Measurements from ENCODE around the gene BRIP1.
"Not testable (repeated sequence)": the region's sequence is repeated elsewhere in the genome, so short reads cannot be mapped to it uniquely, and the experiment has no call there.

Gene BRIP1

GRCh38 chr17:61827649-61828395 lies 35.5 kb downstream of the BRIP1 start:
- H3K9ac ChIP-seq (ENCODE audit: low read length): no peak overlapping the region
- no peak overlapping the region for H2BK5ac ChIP-seq (ENCODE audit: low read depth, low read length, poor library complexity)
- no peak for DNase-seq
- H3K23ac ChIP-seq (ENCODE audit: low read length): no peak overlapping the region
- H3K4me2 ChIP-seq (ENCODE audit: low read length): no peak overlapping the region
- H2BK12ac ChIP-seq (ENCODE audit: low read length): no peak overlapping the region
- WGBS (ENCODE audit: extremely low coverage, insufficient coverage, insufficient read length): no CpG with 5 or more reads among the region's 8 CpGs
- H3K27me3 ChIP-seq (ENCODE audit: insufficient read depth, low read length): no peaks in the 10 kb centered on the region
- no peak overlapping the region for H2BK120ac ChIP-seq (ENCODE audit: insufficient read depth, low read length, poor library complexity)
- H4K91ac ChIP-seq (ENCODE audit: low read depth, low read length): no peak overlapping the region
- no peaks in the 10 kb centered on the region for H3K79me1 ChIP-seq (ENCODE audit: low read length)
- no peak overlapping the region for H3K14ac ChIP-seq (ENCODE audit: low read length)
- no peak overlapping the region for H2AK5ac ChIP-seq (ENCODE audit: low read length)
- H4K8ac ChIP-seq (ENCODE audit: low read depth, low read length): no peak overlapping the region
- no peak overlapping the region for H3K27ac ChIP-seq (ENCODE audit: low read depth, low read length)
- H3K18ac ChIP-seq (ENCODE audit: low read length): no peak overlapping the region
- H3K4me3 ChIP-seq (ENCODE audit: low read depth, low read length): no peak overlapping the region
- H3K9me3 ChIP-seq (ENCODE audit: insufficient read depth, low read depth, low read length): no peaks in the 10 kb centered on the region
- H3K4me1 ChIP-seq (ENCODE audit: control insufficient read depth in 1 of 2, insufficient read depth in 2 of 2, low read length in 2 of 2): no peaks in the 10 kb centered on the region
- H2AFZ ChIP-seq (ENCODE audit: insufficient read depth, low read length, poor library complexity): no peak overlapping the region
- no peak overlapping the region for H3K4ac ChIP-seq (ENCODE audit: low read depth, low read length)
- no peak overlapping the region for H4K12ac ChIP-seq (ENCODE audit: low read depth, low read length)
- peaks cover 0 to 3% of the 10 kb centered on the region in 2 experiments for H3K36me3 ChIP-seq (ENCODE audit: control insufficient read depth in 1 of 2, insufficient read depth in 2 of 2, low read length in 2 of 2)
- H3K79me2 ChIP-seq (ENCODE audit: control insufficient read depth, insufficient read depth, low read length, poor library complexity): no peaks in the 10 kb centered on the region

- not testable (repeated sequence) for H3K18ac ChIP-seq (ENCODE audit: low read length); H2AK5ac ChIP-seq (ENCODE audit: low read length); H3K79me1 ChIP-seq (ENCODE audit: low read length); H3K4me1 ChIP-seq (ENCODE audit: control insufficient read depth in 1 of 2, insufficient read depth in 2 of 2, low read length in 2 of 2); H2BK5ac ChIP-seq (ENCODE audit: low read depth, low read length, poor library complexity); H2BK120ac ChIP-seq (ENCODE audit: insufficient read depth, low read length, poor library complexity); H4K8ac ChIP-seq (ENCODE audit: low read depth, low read length); H3K27ac ChIP-seq (ENCODE audit: low read depth, low read length); H3K36me3 ChIP-seq (ENCODE audit: control insufficient read depth in 1 of 2, insufficient read depth in 2 of 2, low read length in 2 of 2); H2AFZ ChIP-seq (ENCODE audit: insufficient read depth, low read length, poor library complexity); H3K9me3 ChIP-seq (ENCODE audit: insufficient read depth, low read depth, low read length); H3K23ac ChIP-seq (ENCODE audit: low read length); H3K14ac ChIP-seq (ENCODE audit: low read length); H3K4ac ChIP-seq (ENCODE audit: low read depth, low read length); H4K91ac ChIP-seq (ENCODE audit: low read depth, low read length); H2BK12ac ChIP-seq (ENCODE audit: low read length); DNase-seq; H3K4me3 ChIP-seq (ENCODE audit: low read depth, low read length); H3K27me3 ChIP-seq (ENCODE audit: insufficient read depth, low read length); H3K4me2 ChIP-seq (ENCODE audit: low read length); H3K9ac ChIP-seq (ENCODE audit: low read length); H4K12ac ChIP-seq (ENCODE audit: low read depth, low read length); H3K79me2 ChIP-seq (ENCODE audit: control insufficient read depth, insufficient read depth, low read length, poor library complexity)
- WGBS (ENCODE audit: extremely low coverage, insufficient coverage, insufficient read length): no CpG with 5 or more reads among the region's 1 CpG
These were observed 36.5 kb downstream of the BRIP1 start for GRCh38 chr17:61826866-61827265.

- H3K4ac ChIP-seq (ENCODE audit: low read depth, low read length); H3K14ac ChIP-seq (ENCODE audit: low read length); H3K4me1 ChIP-seq (ENCODE audit: control insufficient read depth in 1 of 2, insufficient read depth in 2 of 2, low read length in 2 of 2); H3K27ac ChIP-seq (ENCODE audit: low read depth, low read length); H3K79me2 ChIP-seq (ENCODE audit: control insufficient read depth, insufficient read depth, low read length, poor library complexity); H2AFZ ChIP-seq (ENCODE audit: insufficient read depth, low read length, poor library complexity); H3K23ac ChIP-seq (ENCODE audit: low read length); H3K27me3 ChIP-seq (ENCODE audit: insufficient read depth, low read length); H3K18ac ChIP-seq (ENCODE audit: low read length); H3K4me2 ChIP-seq (ENCODE audit: low read length); H4K8ac ChIP-seq (ENCODE audit: low read depth, low read length); H4K91ac ChIP-seq (ENCODE audit: low read depth, low read length); H4K12ac ChIP-seq (ENCODE audit: low read depth, low read length); H3K9me3 ChIP-seq (ENCODE audit: insufficient read depth, low read depth, low read length); H3K4me3 ChIP-seq (ENCODE audit: low read depth, low read length); H2BK12ac ChIP-seq (ENCODE audit: low read length); H2BK120ac ChIP-seq (ENCODE audit: insufficient read depth, low read length, poor library complexity); H3K79me1 ChIP-seq (ENCODE audit: low read length); H2AK5ac ChIP-seq (ENCODE audit: low read length); DNase-seq; H2BK5ac ChIP-seq (ENCODE audit: low read depth, low read length, poor library complexity); H3K9ac ChIP-seq (ENCODE audit: low read length); H3K36me3 ChIP-seq (ENCODE audit: control insufficient read depth in 1 of 2, insufficient read depth in 2 of 2, low read length in 2 of 2): not testable (repeated sequence)
- no CpG with 5 or more reads among the region's 2 CpGs for WGBS (ENCODE audit: extremely low coverage, insufficient coverage, insufficient read length)
These were observed 37.1 kb downstream of the BRIP1 start for GRCh38 chr17:61826198-61826597.

GRCh38 chr17:61825448-61826137 lies 37.7 kb downstream of the BRIP1 start:
- Histone ChIP-seq H3K4me1 (ENCODE audit: control insufficient read depth in 1 of 2, insufficient read depth in 2 of 2, low read length in 2 of 2) (no peaks in the 10 kb centered on the region), H3K36me3 (ENCODE audit: control insufficient read depth in 1 of 2, insufficient read depth in 2 of 2, low read length in 2 of 2) (peaks cover 4 to 6% of the 10 kb centered on the region in 2 experiments), H2BK5ac (ENCODE audit: low read depth, low read length, poor library complexity) (no peak overlapping the region), H4K12ac (ENCODE audit: low read depth, low read length) (no peak overlapping the region), H2AK5ac (ENCODE audit: low read length) (no peak overlapping the region), H2BK12ac (ENCODE audit: low read length) (no peak overlapping the region), H4K91ac (ENCODE audit: low read depth, low read length) (no peak overlapping the region), H3K14ac (ENCODE audit: low read length) (no peak overlapping the region), H3K79me2 (ENCODE audit: control insufficient read depth, insufficient read depth, low read length, poor library complexity) (no peaks in the 10 kb centered on the region), H3K4me2 (ENCODE audit: low read length) (no peak overlapping the region), H3K23ac (ENCODE audit: low read length) (no peak overlapping the region), H3K9ac (ENCODE audit: low read length) (no peak overlapping the region), H4K8ac (ENCODE audit: low read depth, low read length) (no peak overlapping the region), H3K18ac (ENCODE audit: low read length) (no peak overlapping the region), H3K4ac (ENCODE audit: low read depth, low read length) (no peak overlapping the region), H3K9me3 (ENCODE audit: insufficient read depth, low read depth, low read length) (no peaks in the 10 kb centered on the region), H3K4me3 (ENCODE audit: low read depth, low read length) (no peak overlapping the region), H2BK120ac (ENCODE audit: insufficient read depth, low read length, poor library complexity) (no peak overlapping the region), H3K79me1 (ENCODE audit: low read length) (no peaks in the 10 kb centered on the region), H3K27ac (ENCODE audit: low read depth, low read length) (no peak overlapping the region), H2AFZ (ENCODE audit: insufficient read depth, low read length, poor library complexity) (no peak overlapping the region), H3K27me3 (ENCODE audit: insufficient read depth, low read length) (no peaks in the 10 kb centered on the region)
- no peak for DNase-seq
- no CpG with 5 or more reads among the region's 2 CpGs for WGBS (ENCODE audit: extremely low coverage, insufficient coverage, insufficient read length)
